GM23338 (cell line): ENCODE results near the gene CDCA4. TPM values are rescaled to one million over a fixed set of nuclear protein-coding genes. Genes with fewer than 3 reads are reported as not detected.

Source experiments
- ATAC-seq: fragments of 200-7000 bp; cut with Tn5 transposase; 3 replicates; pipeline ENCODE4 v1.9.1; 2020
- DNase-seq: peaks from one replicate; pipeline ENCODE4 v3.0.0-alpha.2; 2015; ENCODE audit warnings: low spot score
- H2AFZ ChIP-seq: fragments of 200-600 bp; sonication (generic); 2 replicates; pipeline ENCODE4 v1.8.0; 2016; ENCODE audit warnings: antibody characterized with exemption, mild to moderate bottlenecking, moderate library complexity
- H3F3A ChIP-seq: fragments of 200-600 bp; sonication (generic); replicated peaks from 2 replicates; pipeline ENCODE4 v1.8.0; 2017; ENCODE audit warnings: antibody characterized with exemption, mixed run types, low read depth
- H3K27ac ChIP-seq: fragments of 200-600 bp; sonication (generic); 2 replicates; pipeline ENCODE4 v1.6.1; 2016; ENCODE audit warnings: low read depth
- H3K27me3 ChIP-seq: fragments of 200-600 bp; sonication (generic); 2 replicates; pipeline ENCODE4 v1.8.0; 2016; ENCODE audit warnings: mild to moderate bottlenecking, mixed run types, moderate library complexity; ENCODE audit not compliant: insufficient read depth
- H3K36me3 ChIP-seq: fragments of 200-600 bp; sonication (generic); 2 replicates; pipeline ENCODE4 v1.8.0; 2016; ENCODE audit warnings: mild to moderate bottlenecking; ENCODE audit not compliant: insufficient read depth
- H3K4me1 ChIP-seq: fragments of 200-600 bp; sonication (generic); 2 replicates; pipeline ENCODE4 v1.8.0; 2016; ENCODE audit warnings: mild to moderate bottlenecking, moderate library complexity; ENCODE audit not compliant: insufficient read depth
- H3K4me2 ChIP-seq: fragments of 200-600 bp; sonication (generic); 2 replicates; pipeline ENCODE4 v1.7.1; 2017; ENCODE audit warnings: mixed run types
- H3K4me3 ChIP-seq: fragments of 200-600 bp; sonication (generic); 2 replicates; pipeline ENCODE4 v1.6.1; 2016; ENCODE audit warnings: mixed run types
- H3K79me2 ChIP-seq: fragments of 200-600 bp; sonication (generic); replicated peaks from 2 replicates; pipeline ENCODE4 v1.8.0; 2017; ENCODE audit warnings: mild to moderate bottlenecking; ENCODE audit not compliant: insufficient read depth
- H3K9me2 ChIP-seq: fragments of 200-600 bp; sonication (generic); 2 replicates; pipeline ENCODE4 v1.8.0; 2017; ENCODE audit not compliant: insufficient read depth
- H4K20me1 ChIP-seq: fragments of 200-600 bp; sonication (generic); replicated peaks from 2 replicates; pipeline ENCODE4 v1.8.0; 2017; ENCODE audit warnings: mild to moderate bottlenecking; ENCODE audit not compliant: insufficient read depth
- H3K27ac Mint-ChIP-seq: 2 replicates; pipeline ENCODE4 v1.8.0; 2020; ENCODE audit warnings: inconsistent platforms, mild to moderate bottlenecking, moderate library complexity, mixed read lengths
- H3K27me3 Mint-ChIP-seq: 3 replicates; pipeline ENCODE4 v1.8.0; 2022; ENCODE audit warnings: low read depth, mild to moderate bottlenecking, moderate library complexity, mixed read lengths, inconsistent platforms; ENCODE audit not compliant: insufficient read depth, poor library complexity
- H3K36me3 Mint-ChIP-seq: 3 replicates; pipeline ENCODE4 v1.8.0; 2021; ENCODE audit warnings: low read depth, mild to moderate bottlenecking, inconsistent platforms, moderate library complexity, mixed read lengths
- H3K4me1 Mint-ChIP-seq: 3 replicates; pipeline ENCODE4 v1.8.0; 2020; ENCODE audit warnings: mild to moderate bottlenecking, inconsistent platforms, mixed read lengths
- H3K4me3 Mint-ChIP-seq: 3 replicates; pipeline ENCODE4 v1.8.0; 2021; ENCODE audit warnings: moderate library complexity, mild to moderate bottlenecking, inconsistent platforms, mixed read lengths
- H3K9me3 Mint-ChIP-seq: 3 replicates; pipeline ENCODE4 v1.8.0; 2020; ENCODE audit warnings: moderate library complexity, mild to moderate bottlenecking, inconsistent platforms, mixed read lengths
- CREB1 ChIP-seq: fragments of 250-450 bp; sonication (Bioruptor Pico); IDR thresholded peaks from 2 replicates; pipeline ENCODE4 v1.5.0; 2020; ENCODE audit warnings: low read depth, mild to moderate bottlenecking, moderate library complexity
- EZH2 ChIP-seq: fragments of 200-600 bp; sonication (generic); IDR thresholded peaks from one replicate; pipeline ENCODE4 v1.8.0; 2017; ENCODE audit warnings: antibody characterized with exemption, mild to moderate bottlenecking, low read depth; ENCODE audit not compliant: unreplicated experiment
- EZH2phosphoT487 ChIP-seq: fragments of 200-600 bp; sonication (generic); IDR thresholded peaks from one replicate; pipeline ENCODE4 v1.8.1; 2018; ENCODE audit warnings: antibody characterized with exemption; ENCODE audit not compliant: unreplicated experiment
- JUNB ChIP-seq: IDR thresholded peaks from one replicate; pipeline ENCODE4 v1.6.1; 2016; ENCODE audit warnings: antibody characterized with exemption; ENCODE audit not compliant: unreplicated experiment
- NANOG ChIP-seq: IDR thresholded peaks from 2 replicates; pipeline ENCODE4 v1.6.1; 2016; ENCODE audit warnings: antibody characterized with exemption, borderline replicate concordance
- POLR2AphosphoS5 ChIP-seq: IDR thresholded peaks from 2 replicates; pipeline ENCODE4 v1.6.1; 2016; ENCODE audit warnings: antibody characterized with exemption, low read depth
- STAT1 ChIP-seq: IDR thresholded peaks from one replicate; pipeline ENCODE4 v1.6.1; 2016; ENCODE audit warnings: antibody characterized with exemption; ENCODE audit not compliant: unreplicated experiment
- ZNF114 ChIP-seq: fragments of 250-450 bp; sonication (Bioruptor Pico); IDR thresholded peaks from 2 replicates; pipeline ENCODE4 v1.5.0; 2020; ENCODE audit warnings: mild to moderate bottlenecking, moderate library complexity
- ZNF331 ChIP-seq: fragments of 250-450 bp; sonication (Bioruptor Pico); IDR thresholded peaks from 2 replicates; pipeline ENCODE4 v1.5.0; 2020; ENCODE audit warnings: low read depth, mild to moderate bottlenecking, moderate library complexity
- polyA plus RNA-seq: library from polyadenylated mRNA; unstranded; fragments of >200 nt; fragmentation: Nextera tagmentation; extraction: Ambion mirVana; gene quantifications from 2 replicates; pipeline ENCODE4 v1.2.1, GENCODE V29; 2016
- total RNA-seq: library from RNA; depleted of rRNA; stranded (reverse); fragments of >200 nt; shearing (Covaris generic); gene quantifications from 2 replicates; pipeline ENCODE4 v1.2.3, GENCODE V29; 2014
- TF ChIP-seq, protein P1 (sequence below), 2 experiments: fragments of 200-600 bp in 1 of 2; sonication (generic) in 1 of 2; conservative IDR thresholded peaks; 2 replicates each; pipeline versions ENCODE4 v1.5.1 to v1.6.1; 2016 to 2017; ENCODE audit warnings: antibody characterized with exemption in 2 of 2, low read depth in 2 of 2, mild to moderate bottlenecking in 2 of 2, moderate library complexity in 1 of 2
- TF ChIP-seq, protein P2 (sequence below): fragments of 250-450 bp; sonication (Bioruptor Pico); IDR thresholded peaks from 2 replicates; pipeline ENCODE4 v1.5.0; 2020; ENCODE audit warnings: mild to moderate bottlenecking, moderate library complexity
- TF ChIP-seq, protein P3 (sequence below): IDR thresholded peaks from 2 replicates; pipeline ENCODE4 v1.6.1; 2016; ENCODE audit warnings: antibody characterized with exemption
- TF ChIP-seq, protein P4 (sequence below): IDR thresholded peaks from one replicate; pipeline ENCODE4 v1.6.1; 2018; ENCODE audit warnings: antibody characterized with exemption; ENCODE audit not compliant: unreplicated experiment

The CDCA4 gene
- total and polyA plus RNA-seq, 2 experiments from 2014 or later = 32.6 to 70.7 TPM

DNA sequence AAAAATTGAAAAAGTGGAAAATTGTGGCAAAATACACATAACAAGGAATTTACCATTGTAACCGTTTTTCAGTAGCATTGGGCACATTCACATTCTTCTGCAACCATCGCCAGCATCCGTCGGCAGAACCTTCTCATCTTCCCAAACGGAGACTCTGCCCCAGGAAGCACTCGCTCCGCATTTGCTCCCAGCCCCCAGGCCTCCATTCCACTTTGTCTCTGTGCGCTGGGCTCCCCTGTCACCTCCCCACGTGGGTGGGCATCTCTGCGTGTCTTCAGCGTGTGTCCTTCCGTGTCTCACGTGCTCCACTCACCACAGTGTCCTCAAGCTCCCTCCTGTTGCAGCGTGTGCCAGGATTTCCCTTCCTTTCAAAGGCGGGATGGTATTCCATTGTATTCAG lies 34.5 kb upstream of the CDCA4 start:
- no peaks in the 10 kb centered on the region for H4K20me1 ChIP-seq
- peaks cover 6% of the 10 kb centered on the region; the same call in 1 of the 2 replicates for H3K27me3 ChIP-seq
- Mint-ChIP-seq H3K27ac (no peak overlapping the region), H3K9me3 (no peaks in the 10 kb centered on the region), H3K4me3 (peak overlapping the region; percentile 55; the same call in 2 of the 3 replicates), H3K4me1 (peaks cover 27% of the 10 kb centered on the region), H3K27me3 (peaks cover 40% of the 10 kb centered on the region), H3K36me3 (no peaks in the 10 kb centered on the region)
- DNase-seq (no peak), ATAC-seq (no peak)
- TF ChIP-seq ZNF331 (CRISPR knock-in tag) (no peak), CREB1 (no peak), JUNB (no peak), STAT1 (no peak), POLR2AphosphoS5 (no peak), ZNF114 (CRISPR knock-in tag) (no peak), NANOG (no peak), EZH2 (no peak), EZH2phosphoT487 (no peak)
- TF ChIP-seq, protein P1, sequence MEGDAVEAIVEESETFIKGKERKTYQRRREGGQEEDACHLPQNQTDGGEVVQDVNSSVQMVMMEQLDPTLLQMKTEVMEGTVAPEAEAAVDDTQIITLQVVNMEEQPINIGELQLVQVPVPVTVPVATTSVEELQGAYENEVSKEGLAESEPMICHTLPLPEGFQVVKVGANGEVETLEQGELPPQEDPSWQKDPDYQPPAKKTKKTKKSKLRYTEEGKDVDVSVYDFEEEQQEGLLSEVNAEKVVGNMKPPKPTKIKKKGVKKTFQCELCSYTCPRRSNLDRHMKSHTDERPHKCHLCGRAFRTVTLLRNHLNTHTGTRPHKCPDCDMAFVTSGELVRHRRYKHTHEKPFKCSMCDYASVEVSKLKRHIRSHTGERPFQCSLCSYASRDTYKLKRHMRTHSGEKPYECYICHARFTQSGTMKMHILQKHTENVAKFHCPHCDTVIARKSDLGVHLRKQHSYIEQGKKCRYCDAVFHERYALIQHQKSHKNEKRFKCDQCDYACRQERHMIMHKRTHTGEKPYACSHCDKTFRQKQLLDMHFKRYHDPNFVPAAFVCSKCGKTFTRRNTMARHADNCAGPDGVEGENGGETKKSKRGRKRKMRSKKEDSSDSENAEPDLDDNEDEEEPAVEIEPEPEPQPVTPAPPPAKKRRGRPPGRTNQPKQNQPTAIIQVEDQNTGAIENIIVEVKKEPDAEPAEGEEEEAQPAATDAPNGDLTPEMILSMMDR (conservative IDR thresholded peaks at IDR 0.05; ENCODE audit: low read depth in 2 of 2) = no peak
- TF ChIP-seq, protein P2, sequence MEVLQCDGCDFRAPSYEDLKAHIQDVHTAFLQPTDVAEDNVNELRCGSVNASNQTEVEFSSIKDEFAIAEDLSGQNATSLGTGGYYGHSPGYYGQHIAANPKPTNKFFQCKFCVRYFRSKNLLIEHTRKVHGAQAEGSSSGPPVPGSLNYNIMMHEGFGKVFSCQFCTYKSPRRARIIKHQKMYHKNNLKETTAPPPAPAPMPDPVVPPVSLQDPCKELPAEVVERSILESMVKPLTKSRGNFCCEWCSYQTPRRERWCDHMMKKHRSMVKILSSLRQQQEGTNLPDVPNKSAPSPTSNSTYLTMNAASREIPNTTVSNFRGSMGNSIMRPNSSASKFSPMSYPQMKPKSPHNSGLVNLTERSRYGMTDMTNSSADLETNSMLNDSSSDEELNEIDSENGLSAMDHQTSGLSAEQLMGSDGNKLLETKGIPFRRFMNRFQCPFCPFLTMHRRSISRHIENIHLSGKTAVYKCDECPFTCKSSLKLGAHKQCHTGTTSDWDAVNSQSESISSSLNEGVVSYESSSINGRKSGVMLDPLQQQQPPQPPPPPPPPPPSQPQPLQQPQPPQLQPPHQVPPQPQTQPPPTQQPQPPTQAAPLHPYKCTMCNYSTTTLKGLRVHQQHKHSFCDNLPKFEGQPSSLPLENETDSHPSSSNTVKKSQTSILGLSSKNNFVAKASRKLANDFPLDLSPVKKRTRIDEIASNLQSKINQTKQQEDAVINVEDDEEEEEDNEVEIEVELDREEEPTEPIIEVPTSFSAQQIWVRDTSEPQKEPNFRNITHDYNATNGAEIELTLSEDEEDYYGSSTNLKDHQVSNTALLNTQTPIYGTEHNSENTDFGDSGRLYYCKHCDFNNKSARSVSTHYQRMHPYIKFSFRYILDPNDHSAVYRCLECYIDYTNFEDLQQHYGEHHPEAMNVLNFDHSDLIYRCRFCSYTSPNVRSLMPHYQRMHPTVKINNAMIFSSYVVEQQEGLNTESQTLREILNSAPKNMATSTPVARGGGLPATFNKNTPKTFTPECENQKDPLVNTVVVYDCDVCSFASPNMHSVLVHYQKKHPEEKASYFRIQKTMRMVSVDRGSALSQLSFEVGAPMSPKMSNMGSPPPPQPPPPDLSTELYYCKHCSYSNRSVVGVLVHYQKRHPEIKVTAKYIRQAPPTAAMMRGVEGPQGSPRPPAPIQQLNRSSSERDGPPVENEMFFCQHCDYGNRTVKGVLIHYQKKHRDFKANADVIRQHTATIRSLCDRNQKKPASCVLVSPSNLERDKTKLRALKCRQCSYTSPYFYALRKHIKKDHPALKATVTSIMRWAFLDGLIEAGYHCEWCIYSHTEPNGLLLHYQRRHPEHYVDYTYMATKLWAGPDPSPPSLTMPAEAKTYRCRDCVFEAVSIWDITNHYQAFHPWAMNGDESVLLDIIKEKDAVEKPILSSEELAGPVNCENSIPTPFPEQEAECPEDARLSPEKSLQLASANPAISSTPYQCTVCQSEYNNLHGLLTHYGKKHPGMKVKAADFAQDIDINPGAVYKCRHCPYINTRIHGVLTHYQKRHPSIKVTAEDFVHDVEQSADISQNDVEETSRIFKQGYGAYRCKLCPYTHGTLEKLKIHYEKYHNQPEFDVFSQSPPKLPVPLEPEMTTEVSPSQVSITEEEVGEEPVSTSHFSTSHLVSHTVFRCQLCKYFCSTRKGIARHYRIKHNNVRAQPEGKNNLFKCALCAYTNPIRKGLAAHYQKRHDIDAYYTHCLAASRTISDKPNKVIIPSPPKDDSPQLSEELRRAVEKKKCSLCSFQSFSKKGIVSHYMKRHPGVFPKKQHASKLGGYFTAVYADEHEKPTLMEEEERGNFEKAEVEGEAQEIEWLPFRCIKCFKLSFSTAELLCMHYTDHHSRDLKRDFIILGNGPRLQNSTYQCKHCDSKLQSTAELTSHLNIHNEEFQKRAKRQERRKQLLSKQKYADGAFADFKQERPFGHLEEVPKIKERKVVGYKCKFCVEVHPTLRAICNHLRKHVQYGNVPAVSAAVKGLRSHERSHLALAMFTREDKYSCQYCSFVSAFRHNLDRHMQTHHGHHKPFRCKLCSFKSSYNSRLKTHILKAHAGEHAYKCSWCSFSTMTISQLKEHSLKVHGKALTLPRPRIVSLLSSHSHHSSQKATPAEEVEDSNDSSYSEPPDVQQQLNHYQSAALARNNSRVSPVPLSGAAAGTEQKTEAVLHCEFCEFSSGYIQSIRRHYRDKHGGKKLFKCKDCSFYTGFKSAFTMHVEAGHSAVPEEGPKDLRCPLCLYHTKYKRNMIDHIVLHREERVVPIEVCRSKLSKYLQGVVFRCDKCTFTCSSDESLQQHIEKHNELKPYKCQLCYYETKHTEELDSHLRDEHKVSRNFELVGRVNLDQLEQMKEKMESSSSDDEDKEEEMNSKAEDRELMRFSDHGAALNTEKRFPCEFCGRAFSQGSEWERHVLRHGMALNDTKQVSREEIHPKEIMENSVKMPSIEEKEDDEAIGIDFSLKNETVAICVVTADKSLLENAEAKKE (CRISPR knock-in tag) = no peak
- TF ChIP-seq, protein P3, sequence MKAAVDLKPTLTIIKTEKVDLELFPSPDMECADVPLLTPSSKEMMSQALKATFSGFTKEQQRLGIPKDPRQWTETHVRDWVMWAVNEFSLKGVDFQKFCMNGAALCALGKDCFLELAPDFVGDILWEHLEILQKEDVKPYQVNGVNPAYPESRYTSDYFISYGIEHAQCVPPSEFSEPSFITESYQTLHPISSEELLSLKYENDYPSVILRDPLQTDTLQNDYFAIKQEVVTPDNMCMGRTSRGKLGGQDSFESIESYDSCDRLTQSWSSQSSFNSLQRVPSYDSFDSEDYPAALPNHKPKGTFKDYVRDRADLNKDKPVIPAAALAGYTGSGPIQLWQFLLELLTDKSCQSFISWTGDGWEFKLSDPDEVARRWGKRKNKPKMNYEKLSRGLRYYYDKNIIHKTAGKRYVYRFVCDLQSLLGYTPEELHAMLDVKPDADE = no peak
- TF ChIP-seq, protein P4, sequence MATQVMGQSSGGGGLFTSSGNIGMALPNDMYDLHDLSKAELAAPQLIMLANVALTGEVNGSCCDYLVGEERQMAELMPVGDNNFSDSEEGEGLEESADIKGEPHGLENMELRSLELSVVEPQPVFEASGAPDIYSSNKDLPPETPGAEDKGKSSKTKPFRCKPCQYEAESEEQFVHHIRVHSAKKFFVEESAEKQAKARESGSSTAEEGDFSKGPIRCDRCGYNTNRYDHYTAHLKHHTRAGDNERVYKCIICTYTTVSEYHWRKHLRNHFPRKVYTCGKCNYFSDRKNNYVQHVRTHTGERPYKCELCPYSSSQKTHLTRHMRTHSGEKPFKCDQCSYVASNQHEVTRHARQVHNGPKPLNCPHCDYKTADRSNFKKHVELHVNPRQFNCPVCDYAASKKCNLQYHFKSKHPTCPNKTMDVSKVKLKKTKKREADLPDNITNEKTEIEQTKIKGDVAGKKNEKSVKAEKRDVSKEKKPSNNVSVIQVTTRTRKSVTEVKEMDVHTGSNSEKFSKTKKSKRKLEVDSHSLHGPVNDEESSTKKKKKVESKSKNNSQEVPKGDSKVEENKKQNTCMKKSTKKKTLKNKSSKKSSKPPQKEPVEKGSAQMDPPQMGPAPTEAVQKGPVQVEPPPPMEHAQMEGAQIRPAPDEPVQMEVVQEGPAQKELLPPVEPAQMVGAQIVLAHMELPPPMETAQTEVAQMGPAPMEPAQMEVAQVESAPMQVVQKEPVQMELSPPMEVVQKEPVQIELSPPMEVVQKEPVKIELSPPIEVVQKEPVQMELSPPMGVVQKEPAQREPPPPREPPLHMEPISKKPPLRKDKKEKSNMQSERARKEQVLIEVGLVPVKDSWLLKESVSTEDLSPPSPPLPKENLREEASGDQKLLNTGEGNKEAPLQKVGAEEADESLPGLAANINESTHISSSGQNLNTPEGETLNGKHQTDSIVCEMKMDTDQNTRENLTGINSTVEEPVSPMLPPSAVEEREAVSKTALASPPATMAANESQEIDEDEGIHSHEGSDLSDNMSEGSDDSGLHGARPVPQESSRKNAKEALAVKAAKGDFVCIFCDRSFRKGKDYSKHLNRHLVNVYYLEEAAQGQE = no peak
- no peak overlapping the region for H3K27ac ChIP-seq
- H3K4me1 ChIP-seq = peaks cover 6% of the 10 kb centered on the region; the same call in 1 of the 2 replicates
- no peak overlapping the region for H3K4me3 ChIP-seq
- no peaks in the 10 kb centered on the region for H3F3A ChIP-seq
- H3K36me3 ChIP-seq = no peaks in the 10 kb centered on the region
- H3K79me2 ChIP-seq = no peaks in the 10 kb centered on the region
- H3K4me2 ChIP-seq = no peak overlapping the region
- H2AFZ ChIP-seq = no peak overlapping the region
- no peaks in the 10 kb centered on the region for H3K9me2 ChIP-seq
